Measurements from ENCODE around the gene TMPRSS9.
A peak's percentile ranks its signal among the peaks of the same experiment; 100 is the strongest.

TMPRSS9 gene

GRCh38 chr19:2359992-2360685 is at the start of gene TMPRSS9:
TMPRSS9 (plus strand) TSS chr19:2360265; CDS start chr19:2389786, 29,521 bp downstream.
- Histone ChIP-seq H3K9me3 (no peaks in the 10 kb centered on the region), H3K4me3 (no peak within 1 kb of the TSS), H3K36me3 (replicated peaks) (no peaks in the 10 kb centered on the region), H3K27me3 (ENCODE audit: low read depth) (peaks cover 30% of the 10 kb centered on the region), H3K4me1 (no peaks in the 10 kb centered on the region)
- no peak for DNase-seq (ENCODE audit: low spot score in 2 of 2)
- in situ Hi-C loops (cut with MboI; ENCODE audit: low sequenced_read_pairs), result no loop called here

- H3K4me3 ChIP-seq, result no peak overlapping the region
- H3K4me1 ChIP-seq, result 0 out of 2 replicates have a peak, but pooled peaks cover 3% of the 10 kb centered on the region
- no peaks in the 10 kb centered on the region for H3K27me3 ChIP-seq (ENCODE audit: low read depth)
- in situ Hi-C loops (cut with MboI; ENCODE audit: low sequenced_read_pairs), result no loop called here
- DNase-seq (ENCODE audit: low spot score in 2 of 2), result no peak
- H3K9me3 ChIP-seq, result peaks cover 11% of the 10 kb centered on the region; the same call in 1 of the 2 replicates
- no peaks in the 10 kb centered on the region for H3K36me3 ChIP-seq (replicated peaks)
These were observed 49.0 kb upstream of the TMPRSS9 start for GRCh38 chr19:2311093-2311492.

- DNase-seq (ENCODE audit: low spot score in 2 of 2), result no peak
- in situ Hi-C loops (cut with MboI; ENCODE audit: low sequenced_read_pairs), result no loop called here
- Histone ChIP-seq H3K9me3 (peaks cover 11% of the 10 kb centered on the region; the same call in 1 of the 2 replicates), H3K36me3 (replicated peaks) (no peaks in the 10 kb centered on the region), H3K4me3 (no peak overlapping the region), H3K27me3 (ENCODE audit: low read depth) (no peaks in the 10 kb centered on the region), H3K4me1 (0 out of 2 replicates have a peak, but pooled peaks cover 3% of the 10 kb centered on the region)
These were observed 47.1 kb upstream of the TMPRSS9 start for GRCh38 chr19:2312820-2313501.

- Histone ChIP-seq H3K9me3 (peaks cover 11% of the 10 kb centered on the region; the same call in 1 of the 2 replicates), H3K4me1 (no peaks in the 10 kb centered on the region), H3K4me3 (no peak overlapping the region), H3K27me3 (ENCODE audit: low read depth) (no peaks in the 10 kb centered on the region), H3K36me3 (replicated peaks) (no peaks in the 10 kb centered on the region)
- in situ Hi-C loops (cut with MboI; ENCODE audit: low sequenced_read_pairs), result no loop called here
- DNase-seq (ENCODE audit: low spot score in 2 of 2), result no peak
These were observed 44.8 kb upstream of the TMPRSS9 start for GRCh38 chr19:2315121-2315817.

- Histone ChIP-seq H3K27me3 (ENCODE audit: low read depth) (no peaks in the 10 kb centered on the region), H3K4me1 (no peaks in the 10 kb centered on the region), H3K4me3 (no peak overlapping the region), H3K36me3 (replicated peaks) (no peaks in the 10 kb centered on the region), H3K9me3 (peaks cover 11% of the 10 kb centered on the region; the same call in 1 of the 2 replicates)
- DNase-seq (ENCODE audit: low spot score in 2 of 2), result peak; percentile 4 to 68
- in situ Hi-C loops (cut with MboI; ENCODE audit: low sequenced_read_pairs), result no loop called here
These were observed 44.2 kb upstream of the TMPRSS9 start for GRCh38 chr19:2315818-2316353.

GRCh38 chr19:2317300-2317699 is 42.8 kb upstream of the TMPRSS9 start:
- Histone ChIP-seq H3K27me3 (ENCODE audit: low read depth) (no peaks in the 10 kb centered on the region), H3K4me1 (no peaks in the 10 kb centered on the region), H3K9me3 (peaks cover 11% of the 10 kb centered on the region; the same call in 1 of the 2 replicates), H3K36me3 (replicated peaks) (peaks cover 6% of the 10 kb centered on the region), H3K4me3 (no peak overlapping the region)
- in situ Hi-C loops (cut with MboI; ENCODE audit: low sequenced_read_pairs), result no loop called here
- no peak for DNase-seq (ENCODE audit: low spot score in 2 of 2)

GRCh38 chr19:2317756-2318155 is 42.3 kb upstream of the TMPRSS9 start:
- Histone ChIP-seq H3K36me3 (replicated peaks) (peaks cover 10% of the 10 kb centered on the region), H3K27me3 (ENCODE audit: low read depth) (no peaks in the 10 kb centered on the region), H3K9me3 (peaks cover 11% of the 10 kb centered on the region; the same call in 1 of the 2 replicates), H3K4me1 (no peaks in the 10 kb centered on the region), H3K4me3 (no peak overlapping the region)
- in situ Hi-C loops (cut with MboI; ENCODE audit: low sequenced_read_pairs), result no loop called here
- no peak for DNase-seq (ENCODE audit: low spot score in 2 of 2)

- in situ Hi-C loops (cut with MboI; ENCODE audit: low sequenced_read_pairs), result no loop called here
- Histone ChIP-seq H3K4me1 (no peaks in the 10 kb centered on the region), H3K27me3 (ENCODE audit: low read depth) (no peaks in the 10 kb centered on the region), H3K9me3 (peaks cover 11% of the 10 kb centered on the region; the same call in 1 of the 2 replicates), H3K36me3 (replicated peaks) (peaks cover 17% of the 10 kb centered on the region), H3K4me3 (no peak overlapping the region)
- DNase-seq (ENCODE audit: low spot score in 2 of 2), result no peak
These were observed 41.1 kb upstream of the TMPRSS9 start for GRCh38 chr19:2318923-2319322.

- no peak overlapping the region for H3K4me3 ChIP-seq
- DNase-seq (ENCODE audit: low spot score in 2 of 2), result no peak
- H3K9me3 ChIP-seq, result peaks cover 11% of the 10 kb centered on the region; the same call in 1 of the 2 replicates
- no peaks in the 10 kb centered on the region for H3K27me3 ChIP-seq (ENCODE audit: low read depth)
- H3K4me1 ChIP-seq, result no peaks in the 10 kb centered on the region
- H3K36me3 ChIP-seq (replicated peaks), result peaks cover 23% of the 10 kb centered on the region
- in situ Hi-C loops (cut with MboI; ENCODE audit: low sequenced_read_pairs), result no loop called here
These were observed 40.5 kb upstream of the TMPRSS9 start for GRCh38 chr19:2319551-2319950.

GRCh38 chr19:2320049-2320448 is 40.0 kb upstream of the TMPRSS9 start:
- H3K36me3 ChIP-seq (replicated peaks), result peaks cover 26% of the 10 kb centered on the region
- H3K27me3 ChIP-seq (ENCODE audit: low read depth), result no peaks in the 10 kb centered on the region
- H3K4me1 ChIP-seq, result no peaks in the 10 kb centered on the region
- in situ Hi-C loops (cut with MboI; ENCODE audit: low sequenced_read_pairs), result no loop called here
- DNase-seq (ENCODE audit: low spot score in 2 of 2), result no peak
- H3K9me3 ChIP-seq, result peaks cover 7% of the 10 kb centered on the region; the same call in 1 of the 2 replicates
- H3K4me3 ChIP-seq, result no peak overlapping the region

GRCh38 chr19:2320939-2321338 is 39.1 kb upstream of the TMPRSS9 start:
- in situ Hi-C loops (cut with MboI; ENCODE audit: low sequenced_read_pairs), result no loop called here
- Histone ChIP-seq H3K4me1 (no peaks in the 10 kb centered on the region), H3K9me3 (no peaks in the 10 kb centered on the region), H3K27me3 (ENCODE audit: low read depth) (no peaks in the 10 kb centered on the region), H3K36me3 (replicated peaks) (peaks cover 31% of the 10 kb centered on the region), H3K4me3 (no peak overlapping the region)
- DNase-seq (ENCODE audit: low spot score in 2 of 2), result no peak

GRCh38 chr19:2321565-2322283 is 38.3 kb upstream of the TMPRSS9 start:
- no peak for DNase-seq (ENCODE audit: low spot score in 2 of 2)
- Histone ChIP-seq H3K9me3 (no peaks in the 10 kb centered on the region), H3K27me3 (ENCODE audit: low read depth) (no peaks in the 10 kb centered on the region), H3K36me3 (replicated peaks) (peaks cover 33% of the 10 kb centered on the region), H3K4me3 (no peak overlapping the region), H3K4me1 (no peaks in the 10 kb centered on the region)
- in situ Hi-C loops (cut with MboI; ENCODE audit: low sequenced_read_pairs), result no loop called here

- no peak overlapping the region for H3K4me3 ChIP-seq
- H3K36me3 ChIP-seq (replicated peaks), result peaks cover 41% of the 10 kb centered on the region
- in situ Hi-C loops (cut with MboI; ENCODE audit: low sequenced_read_pairs), result no loop called here
- H3K9me3 ChIP-seq, result no peaks in the 10 kb centered on the region
- DNase-seq (ENCODE audit: low spot score in 2 of 2), result no peak
- no peaks in the 10 kb centered on the region for H3K27me3 ChIP-seq (ENCODE audit: low read depth)
- peaks cover 3% of the 10 kb centered on the region; the same call in 1 of the 2 replicates for H3K4me1 ChIP-seq
These were observed 36.4 kb upstream of the TMPRSS9 start for GRCh38 chr19:2323707-2324106.

All from HAP-1 (cell line).